Memory B cell (primary cell): ENCODE results near the gene PAK6.

ENCODE experiments used
- ATAC-seq: fragments of 150-1000 bp; cut with Tn5 transposase; 2 replicates; pipeline ENCODE4 v1.10.0; 2021; ENCODE audit warnings: low read depth, mild to moderate bottlenecking, moderate library complexity
- DNase-seq, 2 donors: peaks; one replicate each; pipeline ENCODE4 v3.0.0; 2022; ENCODE audit warnings: low spot score in 2 of 2
- H3K27ac Mint-ChIP-seq: one replicate; pipeline ENCODE4 v1.8.0; 2022; ENCODE audit warnings: mild to moderate bottlenecking, moderate library complexity, mixed read lengths
- H3K27me3 Mint-ChIP-seq: one replicate; pipeline ENCODE4 v1.8.0; 2022; ENCODE audit warnings: mixed read lengths
- H3K36me3 Mint-ChIP-seq: one replicate; pipeline ENCODE4 v1.8.0; 2022; ENCODE audit warnings: mild to moderate bottlenecking, mixed read lengths
- H3K4me1 Mint-ChIP-seq: one replicate; pipeline ENCODE4 v1.8.0; 2022; ENCODE audit warnings: mixed read lengths
- H3K4me3 Mint-ChIP-seq: one replicate; pipeline ENCODE4 v1.8.0; 2022; ENCODE audit warnings: mild to moderate bottlenecking, moderate library complexity, mixed read lengths
- H3K9me3 Mint-ChIP-seq: one replicate; pipeline ENCODE4 v1.8.0; 2022; ENCODE audit warnings: mixed read lengths

PAK6 gene

GRCh38 chr15:40281801-40282146 is 42.9 kb downstream of the PAK6 start:
- Mint-ChIP-seq H3K36me3 (no peaks in the 10 kb centered on the region), H3K9me3 (no peaks in the 10 kb centered on the region), H3K27ac (no peak overlapping the region), H3K4me3 (no peak overlapping the region), H3K27me3 (peaks cover 12% of the 10 kb centered on the region), H3K4me1 (peaks cover 11% of the 10 kb centered on the region)
- ATAC-seq: no peak
- DNase-seq: no peak

- no peaks in the 10 kb centered on the region for H3K9me3 Mint-ChIP-seq
- H3K4me1 Mint-ChIP-seq: peaks cover 10% of the 10 kb centered on the region
- H3K4me3 Mint-ChIP-seq: peak overlapping the region; percentile 83
- ATAC-seq: peak; percentile 73
- no peaks in the 10 kb centered on the region for H3K36me3 Mint-ChIP-seq
- peaks cover 12% of the 10 kb centered on the region for H3K27me3 Mint-ChIP-seq
- peak; percentile 56 to 75 for DNase-seq
- no peak overlapping the region for H3K27ac Mint-ChIP-seq
Observed at GRCh38 chr15:40282147-40282868, 43.4 kb downstream of the PAK6 start.

GRCh38 chr15:40282869-40283614 is 44.2 kb downstream of the PAK6 start, which contains the start of gene ANKRD63:
TSS of gene ANKRD63 (minus strand) at chr15:40283064. CDS start at chr15:40282586, 478 bp downstream.
- peaks cover 11% of the 10 kb centered on the region for H3K27me3 Mint-ChIP-seq
- peaks cover 5% of the 10 kb centered on the region for H3K4me1 Mint-ChIP-seq
- no peaks in the 10 kb centered on the region for H3K9me3 Mint-ChIP-seq
- peak; percentile 66 for ATAC-seq
- H3K4me3 Mint-ChIP-seq: peak within 1 kb of the TSS; percentile 83
- H3K27ac Mint-ChIP-seq: no peak within 1 kb of the TSS
- no peaks in the 10 kb centered on the region for H3K36me3 Mint-ChIP-seq
- peak; percentile 27 to 64 for DNase-seq

GRCh38 chr15:40283615-40284300 is 44.9 kb downstream of the PAK6 start:
- Mint-ChIP-seq H3K4me3 (peak overlapping the region; percentile 5), H3K27me3 (peaks cover 6% of the 10 kb centered on the region), H3K27ac (no peak overlapping the region), H3K36me3 (no peaks in the 10 kb centered on the region), H3K4me1 (no peaks in the 10 kb centered on the region), H3K9me3 (no peaks in the 10 kb centered on the region)
- DNase-seq: no peak
- ATAC-seq: no peak

- Mint-ChIP-seq H3K27me3 (peaks cover 6% of the 10 kb centered on the region), H3K4me1 (peaks cover 7% of the 10 kb centered on the region), H3K4me3 (no peak overlapping the region), H3K27ac (no peak overlapping the region), H3K36me3 (peaks cover 2% of the 10 kb centered on the region), H3K9me3 (no peaks in the 10 kb centered on the region)
- no peak for ATAC-seq
- DNase-seq: no peak
Observed at GRCh38 chr15:40285151-40285550, 46.3 kb downstream of the PAK6 start.

- ATAC-seq: no peak
- H3K4me3 Mint-ChIP-seq: no peak overlapping the region
- no peak for DNase-seq
- peaks cover 2% of the 10 kb centered on the region for H3K36me3 Mint-ChIP-seq
- H3K9me3 Mint-ChIP-seq: no peaks in the 10 kb centered on the region
- H3K27ac Mint-ChIP-seq: no peak overlapping the region
- peaks cover 4% of the 10 kb centered on the region for H3K27me3 Mint-ChIP-seq
- peaks cover 9% of the 10 kb centered on the region for H3K4me1 Mint-ChIP-seq
Observed at GRCh38 chr15:40285554-40286011, 46.7 kb downstream of the PAK6 start.

GRCh38 chr15:40286061-40286532 is 47.2 kb downstream of the PAK6 start:
- Mint-ChIP-seq H3K27me3 (peaks cover 2% of the 10 kb centered on the region), H3K27ac (no peak overlapping the region), H3K4me3 (no peak overlapping the region), H3K9me3 (no peaks in the 10 kb centered on the region), H3K4me1 (peaks cover 10% of the 10 kb centered on the region), H3K36me3 (peaks cover 2% of the 10 kb centered on the region)
- DNase-seq (no peak), ATAC-seq (no peak)

GRCh38 chr15:40286794-40287193 is 47.9 kb downstream of the PAK6 start:
- ATAC-seq: no peak
- no peaks in the 10 kb centered on the region for H3K9me3 Mint-ChIP-seq

GRCh38 chr15:40287505-40287904 is 48.6 kb downstream of the PAK6 start:
- no peak for ATAC-seq
- H3K4me3 Mint-ChIP-seq: no peak overlapping the region
- peaks cover 10% of the 10 kb centered on the region for H3K4me1 Mint-ChIP-seq
- H3K27me3 Mint-ChIP-seq: no peaks in the 10 kb centered on the region
- H3K36me3 Mint-ChIP-seq: peaks cover 2% of the 10 kb centered on the region
- no peaks in the 10 kb centered on the region for H3K9me3 Mint-ChIP-seq
- DNase-seq: no peak
- H3K27ac Mint-ChIP-seq: no peak overlapping the region

More at GRCh38 chr15:40286794-40287193, 47.9 kb downstream of the PAK6 start:
- no peaks in the 10 kb centered on the region for H3K27me3 Mint-ChIP-seq
- no peak overlapping the region for H3K27ac Mint-ChIP-seq
- peaks cover 10% of the 10 kb centered on the region for H3K4me1 Mint-ChIP-seq
- H3K36me3 Mint-ChIP-seq: peaks cover 2% of the 10 kb centered on the region
- H3K4me3 Mint-ChIP-seq: no peak overlapping the region
- DNase-seq: no peak

GRCh38 chr15:40287968-40288367 is 49.1 kb downstream of the PAK6 start:
- DNase-seq: no peak
- no peak for ATAC-seq

GRCh38 chr15:40289140-40289775 is 50.4 kb downstream of the PAK6 start:
- no peak overlapping the region for H3K4me3 Mint-ChIP-seq
- H3K4me1 Mint-ChIP-seq: peaks cover 10% of the 10 kb centered on the region
- DNase-seq (no peak), ATAC-seq (no peak)
- H3K9me3 Mint-ChIP-seq: no peaks in the 10 kb centered on the region
- no peaks in the 10 kb centered on the region for H3K27me3 Mint-ChIP-seq
- no peak overlapping the region for H3K27ac Mint-ChIP-seq
- peaks cover 5% of the 10 kb centered on the region for H3K36me3 Mint-ChIP-seq

More at GRCh38 chr15:40287968-40288367, 49.1 kb downstream of the PAK6 start:
- Mint-ChIP-seq H3K9me3 (no peaks in the 10 kb centered on the region), H3K4me3 (no peak overlapping the region), H3K27ac (no peak overlapping the region), H3K36me3 (peaks cover 5% of the 10 kb centered on the region), H3K4me1 (peaks cover 10% of the 10 kb centered on the region), H3K27me3 (no peaks in the 10 kb centered on the region)

- no peaks in the 10 kb centered on the region for H3K9me3 Mint-ChIP-seq
- H3K4me3 Mint-ChIP-seq: no peak overlapping the region
- H3K36me3 Mint-ChIP-seq: peaks cover 5% of the 10 kb centered on the region
- ATAC-seq (no peak), DNase-seq (no peak)
- H3K27ac Mint-ChIP-seq: no peak overlapping the region
- H3K4me1 Mint-ChIP-seq: peaks cover 11% of the 10 kb centered on the region
- no peaks in the 10 kb centered on the region for H3K27me3 Mint-ChIP-seq
Observed at GRCh38 chr15:40290545-40290917, 51.7 kb downstream of the PAK6 start.

- H3K27ac Mint-ChIP-seq: no peak overlapping the region
- H3K4me1 Mint-ChIP-seq: peaks cover 13% of the 10 kb centered on the region
- H3K4me3 Mint-ChIP-seq: no peak overlapping the region
- H3K9me3 Mint-ChIP-seq: no peaks in the 10 kb centered on the region
- H3K27me3 Mint-ChIP-seq: no peaks in the 10 kb centered on the region
- peaks cover 5% of the 10 kb centered on the region for H3K36me3 Mint-ChIP-seq
- ATAC-seq (no peak), DNase-seq (no peak)
Observed at GRCh38 chr15:40290918-40291574, 52.2 kb downstream of the PAK6 start.
